ENCODE measurements around the gene COA8.
"Not testable (repeated sequence)": the region's sequence is repeated elsewhere in the genome, so short reads cannot be mapped to it uniquely, and the experiment has no call there.

The COA8 gene

DNA sequence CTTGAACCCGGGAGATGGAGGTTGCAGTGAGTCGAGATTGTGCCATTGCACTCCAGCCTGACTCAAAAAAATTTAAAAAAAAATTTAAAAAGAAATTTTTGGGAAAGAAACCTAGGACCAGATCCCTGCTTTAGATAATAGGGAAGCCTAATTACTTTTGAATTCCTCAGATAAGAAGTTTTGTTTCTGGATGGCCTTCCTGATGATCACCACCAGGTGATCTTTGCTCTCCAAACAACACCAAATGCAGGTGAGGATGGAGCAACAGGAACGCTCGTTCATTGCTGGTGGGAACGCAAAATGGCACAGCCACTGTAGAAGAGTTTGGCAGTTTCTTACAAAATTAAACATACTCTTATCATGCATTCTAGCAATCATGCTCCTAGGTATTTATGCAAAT is 37.7 kb downstream of the COA8 start:
- Histone ChIP-seq H3K4me1 (peaks cover 4% of the 10 kb centered on the region), H3K27me3 (no peaks in the 10 kb centered on the region), H3K9me3 (no peaks in the 10 kb centered on the region), H3K36me3 (no peaks in the 10 kb centered on the region), H3K4me3 (ENCODE audit: low read depth, low read length) (no peak overlapping the region)
- DNase-seq: no peak
- TF ChIP-seq, protein P1, sequence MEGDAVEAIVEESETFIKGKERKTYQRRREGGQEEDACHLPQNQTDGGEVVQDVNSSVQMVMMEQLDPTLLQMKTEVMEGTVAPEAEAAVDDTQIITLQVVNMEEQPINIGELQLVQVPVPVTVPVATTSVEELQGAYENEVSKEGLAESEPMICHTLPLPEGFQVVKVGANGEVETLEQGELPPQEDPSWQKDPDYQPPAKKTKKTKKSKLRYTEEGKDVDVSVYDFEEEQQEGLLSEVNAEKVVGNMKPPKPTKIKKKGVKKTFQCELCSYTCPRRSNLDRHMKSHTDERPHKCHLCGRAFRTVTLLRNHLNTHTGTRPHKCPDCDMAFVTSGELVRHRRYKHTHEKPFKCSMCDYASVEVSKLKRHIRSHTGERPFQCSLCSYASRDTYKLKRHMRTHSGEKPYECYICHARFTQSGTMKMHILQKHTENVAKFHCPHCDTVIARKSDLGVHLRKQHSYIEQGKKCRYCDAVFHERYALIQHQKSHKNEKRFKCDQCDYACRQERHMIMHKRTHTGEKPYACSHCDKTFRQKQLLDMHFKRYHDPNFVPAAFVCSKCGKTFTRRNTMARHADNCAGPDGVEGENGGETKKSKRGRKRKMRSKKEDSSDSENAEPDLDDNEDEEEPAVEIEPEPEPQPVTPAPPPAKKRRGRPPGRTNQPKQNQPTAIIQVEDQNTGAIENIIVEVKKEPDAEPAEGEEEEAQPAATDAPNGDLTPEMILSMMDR (IDR thresholded peaks at IDR 0.05; ENCODE audit: low read depth, low read length): no peak

DNA sequence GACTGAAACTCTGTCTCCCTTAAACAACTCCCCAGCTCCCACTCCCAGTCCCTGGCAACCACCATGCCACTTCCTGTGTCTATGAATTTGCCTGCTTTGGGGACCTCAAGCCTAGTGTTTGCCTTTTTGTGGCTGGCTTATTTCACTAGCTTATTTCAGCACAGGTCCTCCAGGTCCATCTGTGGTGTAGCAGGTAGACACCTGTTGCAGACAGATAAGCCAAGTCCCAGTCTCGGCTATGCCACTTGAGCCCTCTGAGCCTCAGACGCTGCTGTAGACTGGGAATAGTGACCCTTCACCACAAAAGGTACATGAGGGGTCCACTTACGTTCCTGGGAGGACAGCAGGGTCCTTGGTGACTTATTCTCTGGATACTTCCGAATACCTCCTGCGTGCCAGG is 41.9 kb downstream of the COA8 start:
- peaks cover 6% of the 10 kb centered on the region; the same call in 1 of the 2 replicates for H3K4me1 ChIP-seq

DNA sequence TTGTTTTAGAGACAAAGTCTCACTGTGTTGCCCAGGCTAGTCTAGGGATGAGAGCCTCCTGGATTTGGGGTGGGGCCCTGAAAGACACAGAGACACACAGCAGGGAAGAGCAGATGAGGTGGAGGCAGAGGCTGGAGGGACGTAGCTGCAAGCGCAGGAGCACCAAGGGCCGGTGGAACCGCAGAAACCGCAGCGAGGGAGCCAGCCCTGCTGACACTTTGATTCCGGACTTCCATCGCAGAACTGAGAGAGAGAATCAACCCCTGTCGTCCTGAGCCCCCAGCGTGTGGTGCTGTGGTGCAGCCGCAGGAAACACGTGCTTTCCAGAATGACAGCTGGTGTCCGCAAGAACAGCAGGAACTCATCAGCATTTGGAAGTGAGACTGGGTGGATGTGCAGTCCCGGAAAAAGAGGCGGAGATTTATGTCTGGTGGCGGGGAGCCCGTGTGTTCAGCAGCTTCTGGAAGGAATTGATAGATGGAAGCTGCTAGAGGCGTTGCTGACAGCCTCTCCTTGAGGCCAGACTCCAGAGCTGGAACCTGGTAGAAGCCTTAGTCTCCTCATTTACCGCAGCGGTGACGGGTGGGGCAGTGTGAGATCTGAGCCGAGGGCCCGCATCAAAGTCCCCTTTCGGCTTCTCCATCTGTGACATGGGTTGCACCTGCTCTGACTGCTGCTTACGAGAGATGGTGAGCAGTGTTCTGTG is 44.4 kb downstream of the COA8 start:
- peak; percentile 77 for DNase-seq
- peaks cover 6% of the 10 kb centered on the region; the same call in 1 of the 2 replicates for H3K4me1 ChIP-seq
- peak overlapping the region; percentile 51 for H3K4me3 ChIP-seq (ENCODE audit: low read depth, low read length)
- TF ChIP-seq, protein P1 (IDR thresholded peaks at IDR 0.05; ENCODE audit: low read depth, low read length): peak; percentile 53
- no peaks in the 10 kb centered on the region for H3K36me3 ChIP-seq
- H3K9me3 ChIP-seq: peaks cover 3% of the 10 kb centered on the region; the same call in 1 of the 2 replicates
- no peaks in the 10 kb centered on the region for H3K27me3 ChIP-seq

More for the DNA sequence above, 41.9 kb downstream of the COA8 start:
- TF ChIP-seq, protein P1 (IDR thresholded peaks at IDR 0.05; ENCODE audit: low read depth, low read length): no peak
- no peak for DNase-seq
- Histone ChIP-seq H3K36me3 (no peaks in the 10 kb centered on the region), H3K27me3 (no peaks in the 10 kb centered on the region), H3K9me3 (peaks cover 3% of the 10 kb centered on the region; the same call in 1 of the 2 replicates), H3K4me3 (ENCODE audit: low read depth, low read length) (no peak overlapping the region)

DNA sequence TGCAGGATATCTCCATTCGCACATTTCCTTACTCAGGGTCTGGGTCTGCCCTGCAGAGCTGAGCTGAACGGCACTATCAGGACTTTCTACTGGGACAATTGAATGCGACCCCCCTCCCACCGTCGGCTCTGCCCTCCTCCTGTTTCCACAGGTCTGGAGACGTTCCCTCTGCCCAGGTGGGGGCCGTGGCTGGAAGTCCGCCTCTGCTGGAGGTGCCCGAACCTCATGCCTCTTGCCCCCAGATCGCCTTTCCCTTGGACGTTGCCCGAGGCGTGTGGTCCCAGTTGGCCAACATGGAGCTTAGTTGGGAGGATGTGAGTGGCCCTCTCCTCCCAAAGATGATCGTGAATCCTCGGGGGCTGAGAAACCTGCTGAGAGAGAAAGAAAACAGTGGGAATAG is 45.1 kb downstream of the COA8 start:
- no peaks in the 10 kb centered on the region for H3K36me3 ChIP-seq

DNA sequence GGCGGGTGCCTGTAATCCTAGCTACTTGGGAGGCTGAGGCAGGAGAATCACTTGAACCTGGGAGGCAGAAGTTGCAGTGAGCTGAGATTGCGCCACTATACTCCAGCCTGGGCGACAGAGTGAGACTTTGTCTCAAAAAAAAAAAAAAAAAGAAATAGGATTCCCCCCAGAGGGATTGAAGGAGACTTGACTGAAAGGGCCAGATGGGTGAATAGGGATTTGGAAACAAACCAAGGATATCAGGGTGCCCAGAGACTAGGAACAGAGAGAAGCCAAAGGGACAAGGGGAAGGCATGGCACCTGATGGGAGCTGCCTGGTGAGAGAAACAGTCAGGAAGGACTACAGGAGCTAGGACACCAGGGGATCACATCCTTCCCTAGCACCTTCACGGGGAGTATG is 46.3 kb downstream of the COA8 start:
- not testable (repeated sequence) for H3K9me3 ChIP-seq; H3K4me1 ChIP-seq; H3K27me3 ChIP-seq; H3K4me3 ChIP-seq (ENCODE audit: low read depth, low read length); H3K36me3 ChIP-seq; DNase-seq

More for the DNA sequence above, 45.1 kb downstream of the COA8 start:
- DNase-seq: no peak
- Histone ChIP-seq H3K4me1 (peaks cover 6% of the 10 kb centered on the region; the same call in 1 of the 2 replicates), H3K27me3 (no peaks in the 10 kb centered on the region), H3K9me3 (peaks cover 3% of the 10 kb centered on the region; the same call in 1 of the 2 replicates), H3K4me3 (ENCODE audit: low read depth, low read length) (peak overlapping the region; percentile 51)
- TF ChIP-seq, protein P1 (IDR thresholded peaks at IDR 0.05; ENCODE audit: low read depth, low read length): no peak

DNA sequence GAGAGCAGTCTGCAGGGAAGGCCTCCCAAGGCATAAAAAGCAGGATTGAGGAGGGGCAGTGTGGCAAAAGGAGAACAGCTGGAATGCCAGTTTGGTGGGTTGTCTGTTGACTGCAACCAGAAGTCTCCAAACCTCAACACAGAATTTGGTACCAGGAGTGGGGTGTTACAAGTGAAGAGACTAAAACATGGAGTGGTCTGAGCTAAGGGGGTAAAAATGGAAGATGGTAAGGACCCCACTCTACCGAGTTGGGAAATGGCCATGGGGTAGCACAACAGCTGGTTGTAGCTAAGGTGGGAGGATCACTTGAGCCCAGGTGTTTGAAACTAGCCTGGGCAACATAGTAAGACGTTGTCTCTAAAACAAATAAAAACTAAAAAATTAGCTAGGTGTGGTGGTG is 48.5 kb downstream of the COA8 start:
- H3K4me1 ChIP-seq: peaks cover 6% of the 10 kb centered on the region; the same call in 1 of the 2 replicates
- no peaks in the 10 kb centered on the region for H3K36me3 ChIP-seq
- DNase-seq: no peak
- H3K27me3 ChIP-seq: no peaks in the 10 kb centered on the region
- no peak overlapping the region for H3K4me3 ChIP-seq (ENCODE audit: low read depth, low read length)
- H3K9me3 ChIP-seq: peaks cover 3% of the 10 kb centered on the region; the same call in 1 of the 2 replicates
- TF ChIP-seq, protein P1 (IDR thresholded peaks at IDR 0.05; ENCODE audit: low read depth, low read length): no peak
